ENCODE measurements around the gene SHFL.

DNA sequence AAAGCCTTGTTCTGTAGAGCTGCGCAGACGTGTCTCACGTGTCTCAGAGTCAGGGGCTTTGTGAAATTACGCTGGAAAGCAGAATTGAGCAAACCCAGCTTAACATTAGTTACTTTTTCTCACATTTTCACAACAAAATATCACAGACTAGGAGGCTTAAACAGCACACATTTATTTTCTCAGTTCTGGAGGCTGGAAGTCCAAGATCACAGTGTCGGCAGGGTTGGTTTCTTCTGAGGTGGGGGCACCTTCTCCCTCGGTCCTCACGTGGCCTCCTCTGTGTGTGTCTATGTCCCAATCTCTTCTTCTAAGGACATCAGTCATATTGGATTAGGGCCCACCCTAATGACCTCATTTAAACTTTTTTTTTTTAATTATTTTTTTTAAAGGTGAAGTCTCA is 38.3 kb downstream of the SHFL start:
- TF ChIP-seq, protein P1, sequence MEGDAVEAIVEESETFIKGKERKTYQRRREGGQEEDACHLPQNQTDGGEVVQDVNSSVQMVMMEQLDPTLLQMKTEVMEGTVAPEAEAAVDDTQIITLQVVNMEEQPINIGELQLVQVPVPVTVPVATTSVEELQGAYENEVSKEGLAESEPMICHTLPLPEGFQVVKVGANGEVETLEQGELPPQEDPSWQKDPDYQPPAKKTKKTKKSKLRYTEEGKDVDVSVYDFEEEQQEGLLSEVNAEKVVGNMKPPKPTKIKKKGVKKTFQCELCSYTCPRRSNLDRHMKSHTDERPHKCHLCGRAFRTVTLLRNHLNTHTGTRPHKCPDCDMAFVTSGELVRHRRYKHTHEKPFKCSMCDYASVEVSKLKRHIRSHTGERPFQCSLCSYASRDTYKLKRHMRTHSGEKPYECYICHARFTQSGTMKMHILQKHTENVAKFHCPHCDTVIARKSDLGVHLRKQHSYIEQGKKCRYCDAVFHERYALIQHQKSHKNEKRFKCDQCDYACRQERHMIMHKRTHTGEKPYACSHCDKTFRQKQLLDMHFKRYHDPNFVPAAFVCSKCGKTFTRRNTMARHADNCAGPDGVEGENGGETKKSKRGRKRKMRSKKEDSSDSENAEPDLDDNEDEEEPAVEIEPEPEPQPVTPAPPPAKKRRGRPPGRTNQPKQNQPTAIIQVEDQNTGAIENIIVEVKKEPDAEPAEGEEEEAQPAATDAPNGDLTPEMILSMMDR (tag by site-specific recombination; IDR thresholded peaks at IDR 0.05): no peak
- TF ChIP-seq ZNF214 (tag by site-specific recombination; IDR thresholded peaks at IDR 0.05; ENCODE audit: borderline replicate concordance) (no peak), ZNF239 (tag by site-specific recombination; IDR thresholded peaks at IDR 0.05) (no peak), ZIC2 (tag by site-specific recombination; IDR thresholded peaks at IDR 0.05) (no peak)
- TF ChIP-seq, protein P2, sequence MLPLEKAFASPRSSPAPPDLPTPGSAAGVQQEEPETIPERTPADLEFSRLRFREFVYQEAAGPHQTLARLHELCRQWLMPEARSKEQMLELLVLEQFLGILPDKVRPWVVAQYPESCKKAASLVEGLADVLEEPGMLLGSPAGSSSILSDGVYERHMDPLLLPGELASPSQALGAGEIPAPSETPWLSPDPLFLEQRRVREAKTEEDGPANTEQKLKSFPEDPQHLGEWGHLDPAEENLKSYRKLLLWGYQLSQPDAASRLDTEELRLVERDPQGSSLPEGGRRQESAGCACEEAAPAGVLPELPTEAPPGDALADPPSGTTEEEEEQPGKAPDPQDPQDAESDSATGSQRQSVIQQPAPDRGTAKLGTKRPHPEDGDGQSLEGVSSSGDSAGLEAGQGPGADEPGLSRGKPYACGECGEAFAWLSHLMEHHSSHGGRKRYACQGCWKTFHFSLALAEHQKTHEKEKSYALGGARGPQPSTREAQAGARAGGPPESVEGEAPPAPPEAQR (tag by site-specific recombination; IDR thresholded peaks at IDR 0.05): no peak

Measured in HEK293 (cell line).